Measurements from ENCODE around the gene CCSER1. TPM values are rescaled to one million over a fixed set of nuclear protein-coding genes. Genes with fewer than 3 reads are reported as not detected.

Gene CCSER1
- polyA plus RNA-seq, 3 donors, result 0.09 to 0.75 (median 0.13) TPM

GRCh38 chr4:90187148-90187884 lies 60.1 kb downstream of the CCSER1 start:
- Histone ChIP-seq H3K4me3 (replicated peaks in 1 of 3; ENCODE audit: low read depth in 2 of 3, low read length in 3 of 3) (no peak overlapping the region), H3K9ac (ENCODE audit: insufficient read depth, low read length, poor library complexity, severe bottlenecking) (no peak overlapping the region), H3K4me2 (replicated peaks; ENCODE audit: extremely low read depth, low read length, poor library complexity, severe bottlenecking) (no peak overlapping the region), H3K27ac (ENCODE audit: low read depth in 1 of 2, low read length in 2 of 2) (no peak overlapping the region), H4K20me1 (ENCODE audit: insufficient read depth, low read length) (no peaks in the 10 kb centered on the region), H3K9me3 (replicated peaks in 1 of 2; ENCODE audit: control insufficient read depth in 1 of 2, insufficient read depth in 1 of 2, low read length in 2 of 2) (no peaks in the 10 kb centered on the region), H3K79me2 (ENCODE audit: insufficient read depth, low read length) (no peaks in the 10 kb centered on the region), H3K27me3 (ENCODE audit: control insufficient read depth in 2 of 2, insufficient read depth in 2 of 2, low read length in 2 of 2) (no peaks in the 10 kb centered on the region), H3K4me1 (ENCODE audit: control insufficient read depth in 1 of 2, insufficient read depth in 2 of 2, low read length in 2 of 2) (no peaks in the 10 kb centered on the region), H2AFZ (ENCODE audit: insufficient read depth, low read depth, low read length, poor library complexity, severe bottlenecking) (no peak overlapping the region), H3K36me3 (replicated peaks in 1 of 2; ENCODE audit: control insufficient read depth in 1 of 2, insufficient read depth in 2 of 2, low read length in 2 of 2) (no peaks in the 10 kb centered on the region)
- no peaks in the 10 kb centered on the region for H3K36me3 Mint-ChIP-seq
- H3K9me3 Mint-ChIP-seq, result peaks cover 0 to 5% (median 2%) of the 10 kb centered on the region in 7 donors
- no CpG with 5 or more reads among the region's 5 CpGs for WGBS (ENCODE audit: insufficient coverage)
- H3K4me3 Mint-ChIP-seq, result no peak overlapping the region
- no peak for DNase-seq
- no peaks in the 10 kb centered on the region for H3K4me1 Mint-ChIP-seq
- peaks cover 0 to 1% (median 0%) of the 10 kb centered on the region in 3 donors for H3K27me3 Mint-ChIP-seq (ENCODE audit: low read depth in 3 of 3)
- intact Hi-C loops (cut with micrococcal nuclease), result no loop called here
- no peak for TF ChIP-seq CTCF (IDR thresholded peaks at IDR 0.05)
- H3K27ac Mint-ChIP-seq, result no peak overlapping the region

- Histone ChIP-seq H3K36me3 (replicated peaks in 1 of 2; ENCODE audit: control insufficient read depth in 1 of 2, insufficient read depth in 2 of 2, low read length in 2 of 2) (no peaks in the 10 kb centered on the region), H3K9ac (ENCODE audit: insufficient read depth, low read length, poor library complexity, severe bottlenecking) (no peak overlapping the region), H3K4me2 (replicated peaks; ENCODE audit: extremely low read depth, low read length, poor library complexity, severe bottlenecking) (no peak overlapping the region), H3K79me2 (ENCODE audit: insufficient read depth, low read length) (no peaks in the 10 kb centered on the region), H4K20me1 (ENCODE audit: insufficient read depth, low read length) (no peaks in the 10 kb centered on the region), H3K27me3 (ENCODE audit: control insufficient read depth in 2 of 2, insufficient read depth in 2 of 2, low read length in 2 of 2) (no peaks in the 10 kb centered on the region), H3K4me1 (ENCODE audit: control insufficient read depth in 1 of 2, insufficient read depth in 2 of 2, low read length in 2 of 2) (no peaks in the 10 kb centered on the region), H3K4me3 (replicated peaks in 1 of 3; ENCODE audit: low read depth in 2 of 3, low read length in 3 of 3) (no peak overlapping the region), H3K9me3 (replicated peaks in 1 of 2; ENCODE audit: control insufficient read depth in 1 of 2, insufficient read depth in 1 of 2, low read length in 2 of 2) (no peaks in the 10 kb centered on the region), H2AFZ (ENCODE audit: insufficient read depth, low read depth, low read length, poor library complexity, severe bottlenecking) (no peak overlapping the region), H3K27ac (ENCODE audit: low read depth in 1 of 2, low read length in 2 of 2) (no peak overlapping the region)
- H3K9me3 Mint-ChIP-seq, result peaks cover 0 to 5% (median 2%) of the 10 kb centered on the region in 7 donors
- no peak for TF ChIP-seq CTCF (IDR thresholded peaks at IDR 0.05)
- intact Hi-C loops (cut with micrococcal nuclease), result no loop called here
- H3K4me3 Mint-ChIP-seq, result no peak overlapping the region
- no peak overlapping the region for H3K27ac Mint-ChIP-seq
- H3K27me3 Mint-ChIP-seq (ENCODE audit: low read depth in 3 of 3), result peaks cover 0 to 1% (median 0%) of the 10 kb centered on the region in 3 donors
- no peak for DNase-seq
- WGBS (ENCODE audit: insufficient coverage), result no CpG with 5 or more reads among the region's 3 CpGs
- H3K36me3 Mint-ChIP-seq, result no peaks in the 10 kb centered on the region
- no peaks in the 10 kb centered on the region for H3K4me1 Mint-ChIP-seq
Measured at GRCh38 chr4:90189178-90189577, 62.0 kb downstream of the CCSER1 start.

Measured in CD14-positive monocyte (primary cell).